C4-2B (cell line): Measurements from ENCODE around the gene MACROD1.

ENCODE experiments used
- ZFX ChIP-seq: fragments of 450-650 bp; IDR thresholded peaks from 2 replicates; pipeline ENCODE4 v1.6.1; 2017
- TF ChIP-seq, protein P1 (sequence below): fragments of 450-650 bp; conservative IDR thresholded peaks from 2 replicates; pipeline ENCODE4 v1.5.1; 2017; ENCODE audit warnings: mild to moderate bottlenecking

DNA sequence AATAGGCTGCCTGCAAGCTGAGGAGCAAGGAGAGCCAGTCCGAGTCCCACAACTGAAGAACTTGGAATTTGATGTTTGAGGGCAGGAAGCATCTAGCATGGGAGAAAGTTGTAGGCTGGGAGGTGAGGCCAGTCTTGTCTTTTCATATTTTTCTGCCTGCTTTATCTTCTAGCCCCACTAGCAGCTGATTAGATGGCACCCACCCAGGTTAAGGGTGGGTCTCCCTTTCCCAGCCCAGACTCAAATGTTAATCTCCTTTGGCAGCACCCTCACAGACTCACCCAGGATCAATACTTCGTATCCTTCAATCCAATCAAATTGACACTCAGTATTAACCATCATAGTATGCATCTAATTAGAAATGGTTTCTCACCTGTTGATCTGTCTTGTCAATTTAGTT, 196.5 kb downstream of the MACROD1 start:
- TF ChIP-seq, protein P1, sequence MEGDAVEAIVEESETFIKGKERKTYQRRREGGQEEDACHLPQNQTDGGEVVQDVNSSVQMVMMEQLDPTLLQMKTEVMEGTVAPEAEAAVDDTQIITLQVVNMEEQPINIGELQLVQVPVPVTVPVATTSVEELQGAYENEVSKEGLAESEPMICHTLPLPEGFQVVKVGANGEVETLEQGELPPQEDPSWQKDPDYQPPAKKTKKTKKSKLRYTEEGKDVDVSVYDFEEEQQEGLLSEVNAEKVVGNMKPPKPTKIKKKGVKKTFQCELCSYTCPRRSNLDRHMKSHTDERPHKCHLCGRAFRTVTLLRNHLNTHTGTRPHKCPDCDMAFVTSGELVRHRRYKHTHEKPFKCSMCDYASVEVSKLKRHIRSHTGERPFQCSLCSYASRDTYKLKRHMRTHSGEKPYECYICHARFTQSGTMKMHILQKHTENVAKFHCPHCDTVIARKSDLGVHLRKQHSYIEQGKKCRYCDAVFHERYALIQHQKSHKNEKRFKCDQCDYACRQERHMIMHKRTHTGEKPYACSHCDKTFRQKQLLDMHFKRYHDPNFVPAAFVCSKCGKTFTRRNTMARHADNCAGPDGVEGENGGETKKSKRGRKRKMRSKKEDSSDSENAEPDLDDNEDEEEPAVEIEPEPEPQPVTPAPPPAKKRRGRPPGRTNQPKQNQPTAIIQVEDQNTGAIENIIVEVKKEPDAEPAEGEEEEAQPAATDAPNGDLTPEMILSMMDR, result no peak
- no peak for TF ChIP-seq ZFX
